ENCODE results near the gene TM7SF3. TPM values are rescaled to one million over a fixed set of nuclear protein-coding genes. Genes with fewer than 3 reads are reported as not detected.

Gene TM7SF3
- total and polyA plus RNA-seq, 4 donors: 49.7 to 245 (median 62.9) TPM

Other genes with a start within 250 kb of the TM7SF3 start
- 10 to 100 TPM; 40.3 to 84.8 TPM for gene ITPR2, start 181.2 kb downstream of the TM7SF3 start, total RNA-seq
- 1 to 10 TPM; 1.5 to 3.3 TPM for gene ITPR2, start 181.2 kb downstream of the TM7SF3 start, polyA plus RNA-seq
- gene INTS13, start 76.4 kb downstream of the TM7SF3 start, total RNA-seq: 10 to 100 TPM; 15.1 to 19.2 TPM
- gene INTS13, start 76.4 kb downstream of the TM7SF3 start, polyA plus RNA-seq: 10 to 100 TPM in 1 of 2 donors, 1 to 10 TPM in 1; 9.5 to 12.8 TPM
- gene FGFR1OP2, start 75.9 kb downstream of the TM7SF3 start, total RNA-seq: 10 to 100 TPM; 55.2 to 67.4 TPM
- gene FGFR1OP2, start 75.9 kb downstream of the TM7SF3 start, polyA plus RNA-seq: 10 to 100 TPM; 31.4 to 60.5 TPM
- 10 to 100 TPM; 58.8 to 61.6 TPM for gene MED21, start 8.2 kb upstream of the TM7SF3 start, total RNA-seq
- 10 to 100 TPM; 27.1 to 67.7 TPM for gene MED21, start 8.2 kb upstream of the TM7SF3 start, polyA plus RNA-seq
- gene C12orf71, start 68.2 kb upstream of the TM7SF3 start, total RNA-seq: not detected
- gene C12orf71, start 68.2 kb upstream of the TM7SF3 start, polyA plus RNA-seq: not detected
- 100 to 1,000 TPM; 218 to 414 TPM for gene STK38L, start 229.9 kb upstream of the TM7SF3 start, total RNA-seq
- gene STK38L, start 229.9 kb upstream of the TM7SF3 start, polyA plus RNA-seq: 10 to 100 TPM; 54.6 to 94.4 TPM

Measured in aorta (tissue), 4 donors.